ENCODE data around the gene HDHD2. TPM values are rescaled to one million over a fixed set of nuclear protein-coding genes. Genes with fewer than 3 reads are reported as not detected.
"Not testable (repeated sequence)": the region's sequence is repeated elsewhere in the genome, so short reads cannot be mapped to it uniquely, and the experiment has no call there.

The HDHD2 gene
- total and polyA plus RNA-seq, 5 experiments from 2014 or later: 33.5 to 52.3 (median 45.2) TPM

DNA sequence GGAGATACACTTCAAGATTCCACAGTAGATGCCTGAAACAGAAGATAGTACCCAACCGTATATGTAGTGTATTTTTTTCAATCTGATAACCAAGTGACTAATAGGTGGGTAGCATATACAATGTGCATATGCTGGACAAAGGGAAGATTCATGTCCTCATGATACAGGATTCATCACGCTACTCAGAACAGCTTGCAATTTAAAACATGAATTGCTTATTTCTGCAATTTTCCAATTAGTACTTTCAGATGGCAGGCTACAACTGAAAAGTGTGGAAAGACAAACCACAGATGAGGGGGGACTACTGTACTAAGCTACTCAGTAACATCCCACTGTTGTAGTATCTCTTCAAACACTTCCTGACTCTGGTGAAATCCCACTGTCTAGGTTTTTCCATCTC lies 22.2 kb upstream of the HDHD2 start:
- H3K27me3 Mint-ChIP-seq: peaks cover 0 to 2% (median 0%) of the 10 kb centered on the region in 5 donors
- H3K9me3 Mint-ChIP-seq: no peaks in the 10 kb centered on the region
- ATAC-seq: no peak
- DNase-seq: no peak
- H3K4me3 Mint-ChIP-seq: no peak overlapping the region
- POLR2A ChIA-PET: no interaction called here
- peaks cover 7 to 21% (median 15%) of the 10 kb centered on the region in 4 donors for H3K4me1 Mint-ChIP-seq
- H3K27ac Mint-ChIP-seq: no peak overlapping the region
- peaks cover 0 to 8% (median 0%) of the 10 kb centered on the region in 3 donors for H3K36me3 Mint-ChIP-seq

DNA sequence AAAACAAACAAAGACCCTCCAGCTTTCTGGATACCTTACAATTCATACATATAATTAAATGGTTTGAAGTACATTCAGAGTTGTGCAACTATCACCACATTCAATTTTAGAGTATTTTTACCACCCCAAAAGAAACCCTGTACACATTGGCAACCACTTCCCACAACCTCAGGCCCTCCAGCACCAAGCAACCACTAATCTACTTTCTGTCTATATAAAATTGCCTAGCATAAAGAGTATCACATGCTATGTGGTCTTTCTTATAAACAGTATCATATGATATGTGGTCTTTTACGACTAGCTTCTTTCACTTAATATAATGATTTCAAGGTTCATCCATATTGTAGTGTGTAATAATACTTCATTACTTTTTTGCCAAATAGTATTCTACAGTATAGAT lies 18.6 kb upstream of the HDHD2 start:
- Mint-ChIP-seq H3K4me3 (no peak overlapping the region), H3K9me3 (no peaks in the 10 kb centered on the region), H3K27ac (peak overlapping the region in 3 of 10 donors; percentile 32 to 65 (median 64)), H3K27me3 (no peaks in the 10 kb centered on the region), H3K36me3 (peaks cover 0 to 22% (median 0%) of the 10 kb centered on the region in 3 donors), H3K4me1 (peaks cover 13 to 35% (median 24%) of the 10 kb centered on the region in 4 donors)
- DNase-seq (no peak), ATAC-seq (peak in 1 of 2 donors; percentile 23)
- POLR2A ChIA-PET: no interaction called here

DNA sequence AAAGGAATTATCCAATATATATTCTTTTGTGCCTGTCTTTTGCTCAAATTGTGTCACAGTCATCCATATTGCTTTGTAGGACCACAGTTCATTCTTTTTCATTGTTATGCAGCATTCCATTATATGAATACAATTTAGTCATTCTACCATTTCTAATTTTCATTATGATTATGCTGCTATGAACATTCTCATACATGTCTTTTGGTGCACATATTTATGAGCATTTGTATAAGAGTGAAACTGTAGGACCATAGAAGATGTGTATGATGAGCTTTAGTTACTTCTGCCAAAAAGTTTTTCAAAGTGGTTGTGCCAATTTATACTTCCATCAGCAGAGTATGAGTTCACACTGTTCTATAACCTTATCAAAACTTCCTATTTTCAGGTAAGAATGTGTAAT lies 18.2 kb upstream of the HDHD2 start:
- Mint-ChIP-seq H3K27me3 (no peaks in the 10 kb centered on the region), H3K27ac (peak overlapping the region in 2 of 10 donors; percentile 64 to 65), H3K4me1 (peaks cover 13 to 35% (median 25%) of the 10 kb centered on the region in 4 donors), H3K4me3 (no peak overlapping the region), H3K9me3 (no peaks in the 10 kb centered on the region), H3K36me3 (peaks cover 0 to 24% (median 0%) of the 10 kb centered on the region in 3 donors)
- ATAC-seq (no peak), DNase-seq (no peak)
- POLR2A ChIA-PET: interaction anchor here (0.5 kb wide), 1 partner anchor 20 kb away, joined by 3 read pairs; no protein-coding TSS in a partner anchor

DNA sequence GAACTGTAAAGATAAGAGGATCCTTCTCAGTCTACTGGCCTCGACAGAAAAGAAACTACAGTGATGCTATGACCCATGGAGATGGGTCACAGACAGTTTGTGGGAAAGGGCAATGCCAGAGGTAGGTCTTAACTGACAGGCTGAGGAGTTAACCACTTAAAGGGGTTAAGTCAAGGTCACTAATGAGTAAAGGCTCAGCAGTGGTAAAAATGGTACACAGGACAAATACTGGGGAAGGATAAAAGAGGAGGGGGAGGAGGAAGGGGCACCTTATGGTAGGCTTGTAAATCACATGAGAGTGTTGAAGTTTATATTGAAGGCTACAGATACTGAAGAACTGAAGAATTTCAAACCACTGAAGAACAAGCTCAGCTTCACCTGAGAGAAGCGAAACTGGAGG lies 16.0 kb upstream of the HDHD2 start:
- H3K9me3 Mint-ChIP-seq: no peaks in the 10 kb centered on the region
- H3K4me1 Mint-ChIP-seq: peaks cover 15 to 37% (median 33%) of the 10 kb centered on the region in 4 donors
- no peak for ATAC-seq
- no peak for DNase-seq
- no peaks in the 10 kb centered on the region for H3K27me3 Mint-ChIP-seq
- H3K27ac Mint-ChIP-seq: peak overlapping the region in 2 of 10 donors; percentile 0 to 70
- no peak overlapping the region for H3K4me3 Mint-ChIP-seq
- POLR2A ChIA-PET: no interaction called here
- peaks cover 0 to 25% (median 0%) of the 10 kb centered on the region in 3 donors for H3K36me3 Mint-ChIP-seq

DNA sequence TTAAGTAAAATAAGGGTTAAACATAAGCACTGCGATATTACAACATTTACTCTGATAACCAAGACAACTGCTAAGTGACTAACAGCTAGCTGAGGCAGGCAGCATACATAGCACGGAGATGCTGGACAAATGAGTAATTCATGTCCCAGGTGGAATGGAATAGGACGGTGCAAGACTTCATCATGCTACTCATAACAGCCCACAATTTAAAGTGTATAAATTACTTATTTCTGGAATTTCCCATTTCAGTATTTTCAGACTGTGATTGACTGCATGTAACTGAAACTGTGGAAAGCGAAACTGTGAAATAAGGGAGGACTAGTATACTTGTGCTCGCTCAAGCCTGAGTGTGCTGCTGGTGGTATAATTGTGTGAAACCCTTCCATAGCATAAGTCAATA lies 12.9 kb upstream of the HDHD2 start:
- peaks cover 0 to 20% (median 0%) of the 10 kb centered on the region in 3 donors for H3K36me3 Mint-ChIP-seq
- no peaks in the 10 kb centered on the region for H3K9me3 Mint-ChIP-seq
- DNase-seq: no peak
- H3K4me3 Mint-ChIP-seq: no peak overlapping the region
- H3K4me1 Mint-ChIP-seq: peaks cover 10 to 27% (median 25%) of the 10 kb centered on the region in 4 donors
- POLR2A ChIA-PET: no interaction called here
- ATAC-seq: no peak
- no peaks in the 10 kb centered on the region for H3K27me3 Mint-ChIP-seq
- peak overlapping the region in 1 of 10 donors; percentile 50 for H3K27ac Mint-ChIP-seq

DNA sequence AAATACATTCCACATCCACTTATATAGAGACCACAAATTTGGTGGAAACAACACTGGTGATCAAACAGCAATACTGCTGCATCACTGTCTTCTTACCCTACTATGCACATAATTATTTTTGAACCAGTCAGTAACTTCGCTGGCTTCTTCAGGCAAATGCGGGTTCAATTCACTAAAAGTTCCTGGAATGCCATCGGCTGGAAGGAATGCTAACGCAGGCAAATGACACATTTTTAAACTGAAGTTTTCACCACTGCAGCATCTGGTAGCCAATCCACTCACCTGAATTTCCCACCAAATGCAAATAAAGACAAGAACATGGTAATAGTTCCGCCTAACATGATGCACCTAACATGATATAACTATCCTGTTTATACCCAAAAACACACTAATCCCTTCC lies 10.0 kb upstream of the HDHD2 start:
- DNase-seq (no peak), ATAC-seq (no peak)
- Mint-ChIP-seq H3K4me3 (no peak overlapping the region), H3K9me3 (no peaks in the 10 kb centered on the region), H3K4me1 (peaks cover 6 to 19% (median 15%) of the 10 kb centered on the region in 4 donors), H3K27me3 (no peaks in the 10 kb centered on the region), H3K27ac (no peak overlapping the region), H3K36me3 (peaks cover 0 to 37% (median 7%) of the 10 kb centered on the region in 3 donors)
- POLR2A ChIA-PET: no interaction called here

DNA sequence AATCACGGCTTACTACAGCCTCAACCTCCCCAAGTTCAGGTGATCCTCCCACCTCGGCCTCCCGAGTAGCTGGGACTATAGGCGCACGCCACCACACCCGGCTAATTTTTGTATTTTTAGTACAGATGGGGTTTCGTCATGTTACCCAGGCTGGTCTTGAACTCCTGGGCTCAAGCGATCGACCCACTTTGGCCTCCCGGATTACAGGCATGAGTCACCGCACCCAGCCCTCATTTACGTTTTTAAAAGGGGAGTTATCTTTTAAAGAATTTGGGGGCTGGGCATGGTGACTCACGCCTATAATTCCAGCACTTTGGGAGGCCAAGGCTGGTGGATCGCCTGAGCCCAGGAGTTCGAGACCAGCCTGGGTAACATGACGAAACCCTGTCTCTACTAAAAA lies 8.1 kb upstream of the HDHD2 start:
- peaks cover 6 to 15% (median 7%) of the 10 kb centered on the region in 4 donors for H3K4me1 Mint-ChIP-seq
- ATAC-seq, H3K27me3 Mint-ChIP-seq, DNase-seq, H3K9me3 Mint-ChIP-seq, H3K4me3 Mint-ChIP-seq, H3K27ac Mint-ChIP-seq, POLR2A ChIA-PET: not testable (repeated sequence)
- H3K36me3 Mint-ChIP-seq: peaks cover 0 to 37% (median 16%) of the 10 kb centered on the region in 3 donors

DNA sequence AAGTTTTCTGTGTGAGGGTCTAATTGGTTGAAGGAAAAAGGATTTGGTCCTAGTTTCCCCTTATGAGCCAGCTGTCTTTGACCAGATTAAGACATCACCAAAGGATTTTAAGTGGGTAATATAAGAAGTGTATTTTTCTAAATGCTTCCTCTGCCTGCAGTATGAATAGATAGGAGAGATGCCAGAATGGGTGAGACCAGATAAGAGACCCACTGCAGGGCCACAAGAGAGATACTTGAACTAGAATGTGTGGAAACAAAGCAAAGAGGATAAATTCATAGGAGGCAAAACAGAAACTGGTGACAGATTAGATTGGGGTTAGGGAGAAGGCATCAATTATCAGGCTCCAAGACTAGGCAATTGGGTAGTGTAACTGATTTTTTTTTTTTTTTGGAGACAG lies 1.1 kb upstream of the HDHD2 start:
- H3K36me3 Mint-ChIP-seq: peaks cover 0 to 24% (median 14%) of the 10 kb centered on the region in 3 donors
- H3K9me3 Mint-ChIP-seq: no peaks in the 10 kb centered on the region
- peak overlapping the region; percentile 92 to 99 (median 96) for H3K4me3 Mint-ChIP-seq
- H3K27me3 Mint-ChIP-seq: no peaks in the 10 kb centered on the region
- H3K4me1 Mint-ChIP-seq: peaks cover 27 to 49% (median 41%) of the 10 kb centered on the region in 4 donors
- POLR2A ChIA-PET: no interaction called here
- peak overlapping the region; percentile 96 to 99 (median 98) for H3K27ac Mint-ChIP-seq
- ATAC-seq: no peak
- no peak for DNase-seq

DNA sequence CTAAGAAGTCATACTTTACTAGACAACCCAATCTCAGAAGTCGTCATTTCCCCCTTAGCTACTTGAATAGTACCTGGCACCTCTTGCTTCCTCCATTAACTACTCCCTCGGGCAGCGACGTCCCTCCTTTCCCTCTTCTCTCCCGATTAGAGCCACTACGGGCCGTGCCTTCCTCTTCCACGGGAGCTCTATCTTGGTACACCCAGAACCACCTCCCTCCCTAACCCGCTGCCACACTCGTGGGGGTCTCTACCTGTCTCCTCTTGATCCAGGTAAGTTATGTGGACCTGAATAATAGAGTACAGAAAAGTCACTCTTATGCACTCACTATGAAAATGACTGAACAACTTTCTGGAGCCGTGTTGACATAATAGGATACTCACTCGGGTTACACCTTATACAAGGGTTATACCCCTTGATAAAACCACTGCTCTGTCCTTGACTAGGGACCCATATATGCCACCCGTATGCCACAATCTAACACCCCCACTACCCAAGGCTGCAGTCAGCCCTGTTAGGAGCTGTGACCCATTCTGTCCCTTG lies 595 bp upstream of the HDHD2 start:
- ATAC-seq (no peak), DNase-seq (peak in 1 of 10 donors; percentile 6)
- peak overlapping the region; percentile 96 to 99 (median 98) for H3K27ac Mint-ChIP-seq
- H3K27me3 Mint-ChIP-seq: no peaks in the 10 kb centered on the region
- H3K4me1 Mint-ChIP-seq: peaks cover 29 to 55% (median 47%) of the 10 kb centered on the region in 4 donors
- POLR2A ChIA-PET: interaction anchor here (0.8 to 1.4 kb wide), 5 partner anchors 9 to 1050 kb away, joined by 3 to 4 read pairs (median 3); partner anchors contain the start of genes KATNAL2 and PIAS2
- H3K4me3 Mint-ChIP-seq: peak overlapping the region; percentile 92 to 99 (median 96)
- H3K9me3 Mint-ChIP-seq: no peaks in the 10 kb centered on the region
- peaks cover 0 to 19% (median 11%) of the 10 kb centered on the region in 3 donors for H3K36me3 Mint-ChIP-seq

DNA sequence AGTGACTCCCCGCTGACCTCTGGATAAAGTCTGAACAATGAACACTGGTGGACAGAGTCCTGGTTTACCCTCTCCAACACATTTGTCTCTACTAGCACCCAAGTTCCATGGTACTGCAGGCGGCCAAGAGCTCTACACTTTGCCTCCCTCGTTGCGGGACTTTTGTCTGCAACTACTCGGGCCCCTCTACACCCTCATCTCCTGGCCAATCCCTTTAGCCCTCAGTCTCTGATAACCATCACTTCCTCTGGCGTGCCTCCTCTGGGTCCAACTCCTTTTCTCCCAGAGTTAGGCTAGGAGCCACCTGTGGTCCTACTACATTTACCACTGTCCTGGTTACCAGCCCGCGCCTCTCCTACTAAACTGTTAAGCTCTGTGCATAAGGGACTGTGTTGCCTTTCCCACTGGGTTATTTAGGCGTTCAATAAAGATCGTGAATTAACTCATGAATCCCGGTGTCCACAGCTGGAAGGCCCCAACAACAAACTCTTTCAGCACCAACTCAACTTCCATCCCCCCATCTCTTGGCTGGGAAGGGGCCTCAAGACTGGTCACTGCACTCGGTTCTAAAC lies 757 bp downstream of the HDHD2 start:
- ATAC-seq (no peak), DNase-seq (peak in 2 of 10 donors; percentile 0 to 61)
- peaks cover 0 to 8% (median 6%) of the 10 kb centered on the region in 3 donors for H3K36me3 Mint-ChIP-seq
- peak overlapping the region; percentile 92 to 99 (median 96) for H3K4me3 Mint-ChIP-seq
- peaks cover 31 to 67% (median 59%) of the 10 kb centered on the region in 4 donors for H3K4me1 Mint-ChIP-seq
- POLR2A ChIA-PET: interaction anchor here (0.6 to 1.4 kb wide), 2 partner anchors 25 to 1735 kb away, joined by 3 to 4 read pairs; no protein-coding TSS in a partner anchor
- H3K27ac Mint-ChIP-seq: peak overlapping the region; percentile 96 to 99 (median 98)
- no peaks in the 10 kb centered on the region for H3K27me3 Mint-ChIP-seq
- no peaks in the 10 kb centered on the region for H3K9me3 Mint-ChIP-seq

DNA sequence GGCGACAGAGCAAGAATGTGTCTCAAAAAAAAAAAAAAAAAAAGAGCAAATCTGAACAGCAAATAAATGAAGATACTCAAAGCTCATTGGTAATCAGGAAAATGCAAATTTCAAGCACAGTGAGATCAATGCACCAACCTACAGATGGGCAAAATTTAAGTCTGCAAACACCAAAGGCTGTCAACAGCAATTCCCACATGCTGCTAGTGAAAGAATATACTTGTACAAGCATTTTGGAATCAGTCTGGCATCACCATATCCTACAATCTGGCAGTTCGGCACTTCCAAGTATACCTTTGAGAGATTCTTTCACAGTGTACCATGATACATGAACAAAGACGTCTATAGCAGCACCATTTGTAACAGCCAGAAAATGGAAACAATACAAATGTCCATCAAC lies 4.1 kb downstream of the HDHD2 start:
- ATAC-seq: no peak
- H3K36me3 Mint-ChIP-seq: peaks cover 0 to 7% (median 3%) of the 10 kb centered on the region in 3 donors
- DNase-seq: no peak
- no peak overlapping the region for H3K27ac Mint-ChIP-seq
- peak overlapping the region in 1 of 10 donors; percentile 9 for H3K4me3 Mint-ChIP-seq
- POLR2A ChIA-PET: no interaction called here
- no peaks in the 10 kb centered on the region for H3K9me3 Mint-ChIP-seq
- no peaks in the 10 kb centered on the region for H3K27me3 Mint-ChIP-seq
- peaks cover 28 to 66% (median 58%) of the 10 kb centered on the region in 4 donors for H3K4me1 Mint-ChIP-seq

DNA sequence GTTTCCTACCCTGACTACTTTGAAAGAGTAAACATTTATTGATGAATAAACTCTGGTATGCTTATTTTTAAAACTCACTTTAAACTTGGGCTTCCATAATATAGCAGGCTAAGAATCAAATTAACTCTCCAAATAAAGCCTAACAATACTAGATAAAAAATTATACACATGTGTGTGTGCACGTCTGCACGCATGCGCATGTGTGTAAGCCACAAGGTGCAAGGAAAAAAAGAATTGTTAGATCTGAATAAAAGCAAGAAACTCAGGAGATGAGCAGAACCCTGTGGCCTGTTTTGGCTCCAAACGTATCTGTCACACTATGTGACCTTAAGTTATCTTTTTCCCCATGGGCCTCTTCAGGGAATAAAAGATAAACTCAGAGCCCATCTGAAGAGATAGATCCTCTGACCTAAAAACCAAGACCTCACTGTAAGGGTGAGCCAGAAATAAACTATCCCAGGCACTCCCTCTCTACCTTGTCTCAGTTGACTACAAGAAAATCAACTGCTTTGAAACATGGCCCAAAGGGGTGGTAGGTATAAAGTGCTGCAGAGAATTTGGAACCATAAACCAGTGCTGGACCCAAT lies 6.3 kb downstream of the HDHD2 start:
- POLR2A ChIA-PET: no interaction called here
- ATAC-seq (no peak), DNase-seq (no peak)
- H3K36me3 Mint-ChIP-seq: peaks cover 0 to 10% (median 8%) of the 10 kb centered on the region in 3 donors
- H3K27me3 Mint-ChIP-seq: no peaks in the 10 kb centered on the region
- H3K9me3 Mint-ChIP-seq: no peaks in the 10 kb centered on the region
- H3K4me1 Mint-ChIP-seq: peaks cover 14 to 50% (median 42%) of the 10 kb centered on the region in 4 donors
- no peak overlapping the region for H3K27ac Mint-ChIP-seq
- no peak overlapping the region for H3K4me3 Mint-ChIP-seq

DNA sequence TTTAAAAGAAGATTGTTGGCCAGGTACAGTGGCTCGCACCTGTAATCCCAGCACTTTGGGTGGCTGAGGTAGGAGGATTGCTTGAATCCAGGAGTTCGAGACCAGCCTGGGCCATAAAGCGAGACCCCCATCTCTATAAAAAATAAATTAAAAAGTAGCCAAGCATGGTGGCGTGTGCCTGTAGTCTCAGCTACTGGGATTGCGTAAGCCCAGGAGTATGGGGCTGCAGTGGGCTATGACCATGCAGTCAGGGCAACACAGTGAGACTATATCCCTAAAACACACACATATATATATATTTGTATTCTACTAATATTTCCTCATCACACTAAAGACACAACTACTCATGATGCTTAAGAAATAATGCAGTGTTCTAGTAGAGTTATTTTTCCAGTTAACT lies 7.1 kb downstream of the HDHD2 start:
- H3K4me3 Mint-ChIP-seq: no peak overlapping the region
- no peaks in the 10 kb centered on the region for H3K9me3 Mint-ChIP-seq
- H3K27me3 Mint-ChIP-seq: no peaks in the 10 kb centered on the region
- no peak for DNase-seq
- H3K4me1 Mint-ChIP-seq: peaks cover 9 to 42% (median 35%) of the 10 kb centered on the region in 4 donors
- POLR2A ChIA-PET: no interaction called here
- peaks cover 0 to 10% (median 8%) of the 10 kb centered on the region in 3 donors for H3K36me3 Mint-ChIP-seq
- H3K27ac Mint-ChIP-seq: no peak overlapping the region
- no peak for ATAC-seq
